Activated CD4-positive, alpha-beta T cell treated with anti-CD3 and anti-CD28 coated beads, Interleukin-2, amount 10 ng/mL, durations not matched to agents 7 days and 5 days (primary cell): ENCODE data around the gene APEX2. TPM values are rescaled to one million over a fixed set of nuclear protein-coding genes. Genes with fewer than 3 reads are reported as not detected.
A peak's percentile ranks its signal among the peaks of the same experiment; 100 is the strongest.
"Not testable (repeated sequence)": the region's sequence is repeated elsewhere in the genome, so short reads cannot be mapped to it uniquely, and the experiment has no call there.

Experiments
- CTCF ChIA-PET: fragments of 350-600 bp; sonication (Branson Sonifier 250); formaldehyde crosslinking; loops from one replicate; lab custom pipeline; 2021; ENCODE audit warnings: antibody characterized with exemption; lab: Charles Lee
- POLR2A ChIA-PET: fragments of 350-600 bp; sonication (Branson Sonifier 250); formaldehyde crosslinking; loops from one replicate; lab custom pipeline; 2021; ENCODE audit warnings: antibody characterized with exemption; lab: Charles Lee
- DNase-seq: peaks from one replicate; pipeline ENCODE4 v3.0.0-alpha.2; 2020
- H3K27ac Mint-ChIP-seq: one replicate; pipeline ENCODE4 v1.8.0; 2021; ENCODE audit warnings: mild to moderate bottlenecking, moderate library complexity, mixed read lengths
- H3K27me3 Mint-ChIP-seq: one replicate; pipeline ENCODE4 v1.8.0; 2021; ENCODE audit warnings: mixed read lengths
- H3K36me3 Mint-ChIP-seq: one replicate; pipeline ENCODE4 v1.8.0; 2021; ENCODE audit warnings: low read depth, mixed read lengths
- H3K4me1 Mint-ChIP-seq: one replicate; pipeline ENCODE4 v1.8.0; 2021; ENCODE audit warnings: mixed read lengths
- H3K4me3 Mint-ChIP-seq: one replicate; pipeline ENCODE4 v1.8.0; 2021; ENCODE audit warnings: mild to moderate bottlenecking, moderate library complexity, mixed read lengths
- H3K9me3 Mint-ChIP-seq: one replicate; pipeline ENCODE4 v1.8.0; 2021; ENCODE audit warnings: mixed read lengths
- total RNA-seq, 2 experiments: library from RNA; stranded (reverse); gene quantifications; one replicate each; pipeline ENCODE4 v1.2.3, GENCODE V29; 2021

Gene APEX2
- 10 to 100 TPM; 24.7 to 24.9 TPM for total RNA-seq

GRCh38 chrX:54999717-55000598 is at the start of gene APEX2:
TSS of gene APEX2 (plus strand) at chrX:55000363. CDS start at chrX:55000423, 60 bp downstream.
- Mint-ChIP-seq H3K27me3 (no peaks in the 10 kb centered on the region), H3K36me3 (peaks cover 24% of the 10 kb centered on the region), H3K9me3 (no peaks in the 10 kb centered on the region), H3K4me3 (peak within 1 kb of the TSS; percentile 94), H3K4me1 (peaks cover 34% of the 10 kb centered on the region), H3K27ac (peak within 1 kb of the TSS; percentile 95)
- ChIA-PET POLR2A (interaction anchor here (0.6 to 1.0 kb wide), 3 partner anchors 191 to 360 kb away, joined by 3 to 8 read pairs (median 3); no protein-coding TSS in a partner anchor), CTCF (interaction anchor here (0.7 to 1.5 kb wide), 6 partner anchors 10 to 1276 kb away, joined by 3 to 4 read pairs (median 3); no protein-coding TSS in a partner anchor)
- peak; percentile 90 for DNase-seq

- H3K36me3 Mint-ChIP-seq: no peaks in the 10 kb centered on the region
- no peaks in the 10 kb centered on the region for H3K4me1 Mint-ChIP-seq
- no peaks in the 10 kb centered on the region for H3K9me3 Mint-ChIP-seq
- H3K4me3 Mint-ChIP-seq: no peak overlapping the region
- no peak overlapping the region for H3K27ac Mint-ChIP-seq
- DNase-seq: no peak
- CTCF ChIA-PET: no interaction called here
- no peaks in the 10 kb centered on the region for H3K27me3 Mint-ChIP-seq
- POLR2A ChIA-PET: no interaction called here
These were observed 49.3 kb upstream of the APEX2 start for GRCh38 chrX:54950730-54951375.

GRCh38 chrX:54961750-54962149 is 38.4 kb upstream of the APEX2 start:
- ChIA-PET POLR2A (no interaction called here), CTCF (no interaction called here)
- Mint-ChIP-seq H3K4me3 (no peak overlapping the region), H3K27me3 (no peaks in the 10 kb centered on the region), H3K27ac (no peak overlapping the region), H3K9me3 (peaks cover 5% of the 10 kb centered on the region), H3K4me1 (peaks cover 8% of the 10 kb centered on the region), H3K36me3 (no peaks in the 10 kb centered on the region)
- DNase-seq: no peak

- no peak for DNase-seq
- Mint-ChIP-seq H3K36me3 (no peaks in the 10 kb centered on the region), H3K4me3 (no peak overlapping the region), H3K27ac (no peak overlapping the region), H3K9me3 (peaks cover 3% of the 10 kb centered on the region), H3K4me1 (peaks cover 8% of the 10 kb centered on the region), H3K27me3 (no peaks in the 10 kb centered on the region)
- ChIA-PET POLR2A (no interaction called here), CTCF (no interaction called here)
These were observed 35.2 kb upstream of the APEX2 start for GRCh38 chrX:54964766-54965497.

GRCh38 chrX:54977387-54977786 is 22.8 kb upstream of the APEX2 start:
- Mint-ChIP-seq H3K9me3 (no peaks in the 10 kb centered on the region), H3K4me3 (no peak overlapping the region), H3K36me3 (no peaks in the 10 kb centered on the region), H3K27ac (no peak overlapping the region), H3K4me1 (no peaks in the 10 kb centered on the region), H3K27me3 (peaks cover 2% of the 10 kb centered on the region)
- DNase-seq: no peak
- POLR2A ChIA-PET: no interaction called here
- CTCF ChIA-PET: no interaction called here

GRCh38 chrX:54978448-54978847 is 21.7 kb upstream of the APEX2 start:
- H3K4me3 Mint-ChIP-seq: no peak overlapping the region
- no peak for DNase-seq
- POLR2A ChIA-PET: no interaction called here
- H3K4me1 Mint-ChIP-seq: no peaks in the 10 kb centered on the region
- no peaks in the 10 kb centered on the region for H3K36me3 Mint-ChIP-seq
- H3K27ac Mint-ChIP-seq: no peak overlapping the region
- peaks cover 2% of the 10 kb centered on the region for H3K27me3 Mint-ChIP-seq
- CTCF ChIA-PET: no interaction called here
- no peaks in the 10 kb centered on the region for H3K9me3 Mint-ChIP-seq

- no peaks in the 10 kb centered on the region for H3K27me3 Mint-ChIP-seq
- no peaks in the 10 kb centered on the region for H3K36me3 Mint-ChIP-seq
- H3K9me3 Mint-ChIP-seq: no peaks in the 10 kb centered on the region
- no peak for DNase-seq
- ChIA-PET CTCF (no interaction called here), POLR2A (no interaction called here)
- H3K27ac Mint-ChIP-seq: no peak overlapping the region
- H3K4me3 Mint-ChIP-seq: no peak overlapping the region
- no peaks in the 10 kb centered on the region for H3K4me1 Mint-ChIP-seq
These were observed 20.7 kb upstream of the APEX2 start for GRCh38 chrX:54979432-54979831.

GRCh38 chrX:54980334-54980733 is 19.8 kb upstream of the APEX2 start:
- POLR2A ChIA-PET: no interaction called here
- DNase-seq: no peak
- Mint-ChIP-seq H3K27me3 (no peaks in the 10 kb centered on the region), H3K36me3 (no peaks in the 10 kb centered on the region), H3K9me3 (no peaks in the 10 kb centered on the region), H3K27ac (no peak overlapping the region), H3K4me1 (no peaks in the 10 kb centered on the region), H3K4me3 (no peak overlapping the region)
- CTCF ChIA-PET: no interaction called here

- POLR2A ChIA-PET: not testable (repeated sequence)
These were observed 16.9 kb upstream of the APEX2 start for GRCh38 chrX:54983306-54983705.

GRCh38 chrX:54991706-54992105 is 8.5 kb upstream of the APEX2 start:
- Mint-ChIP-seq H3K36me3 (no peaks in the 10 kb centered on the region), H3K4me1 (no peaks in the 10 kb centered on the region), H3K4me3 (no peak overlapping the region), H3K27me3 (no peaks in the 10 kb centered on the region), H3K27ac (no peak overlapping the region), H3K9me3 (no peaks in the 10 kb centered on the region)
- ChIA-PET CTCF (no interaction called here), POLR2A (no interaction called here)
- no peak for DNase-seq

More at GRCh38 chrX:54983306-54983705, 16.9 kb upstream of the APEX2 start:
- H3K4me1 Mint-ChIP-seq, H3K27me3 Mint-ChIP-seq, H3K9me3 Mint-ChIP-seq, H3K27ac Mint-ChIP-seq, H3K4me3 Mint-ChIP-seq, H3K36me3 Mint-ChIP-seq, DNase-seq, CTCF ChIA-PET: not testable (repeated sequence)

GRCh38 chrX:54992911-54993622 is 7.1 kb upstream of the APEX2 start:
- CTCF ChIA-PET: no interaction called here
- no peaks in the 10 kb centered on the region for H3K27me3 Mint-ChIP-seq
- POLR2A ChIA-PET: no interaction called here
- H3K4me3 Mint-ChIP-seq: no peak overlapping the region
- DNase-seq: no peak
- H3K9me3 Mint-ChIP-seq: no peaks in the 10 kb centered on the region
- H3K36me3 Mint-ChIP-seq: no peaks in the 10 kb centered on the region
- H3K27ac Mint-ChIP-seq: no peak overlapping the region
- no peaks in the 10 kb centered on the region for H3K4me1 Mint-ChIP-seq

GRCh38 chrX:54994099-54994498 is 6.1 kb upstream of the APEX2 start, which contains the start of gene PFKFB1:
TSS of gene PFKFB1 (minus strand) at chrX:54994188. CDS start at chrX:54994007, 181 bp downstream.
- peaks cover 1% of the 10 kb centered on the region for H3K4me1 Mint-ChIP-seq
- DNase-seq: no peak
- POLR2A ChIA-PET: no interaction called here
- CTCF ChIA-PET: interaction anchor here (1.7 kb wide), 1 partner anchor 10 kb away, joined by 5 read pairs; no protein-coding TSS in a partner anchor
- H3K27me3 Mint-ChIP-seq: no peaks in the 10 kb centered on the region
- no peaks in the 10 kb centered on the region for H3K36me3 Mint-ChIP-seq
- H3K27ac Mint-ChIP-seq: peak within 1 kb of the TSS; percentile 2
- H3K9me3 Mint-ChIP-seq: no peaks in the 10 kb centered on the region
- H3K4me3 Mint-ChIP-seq: no peak within 1 kb of the TSS
